ENCODE data around the gene FGFR4. TPM values are rescaled to one million over a fixed set of nuclear protein-coding genes. Genes with fewer than 3 reads are reported as not detected.

FGFR4 gene
- polyA plus RNA-seq, 1 experiment: 5.8 TPM

GRCh38 chr5:177083357-177083756 lies 3.4 kb upstream of the FGFR4 start:
- no peaks in the 10 kb centered on the region for H3K9me3 ChIP-seq (ENCODE audit: control insufficient read depth, insufficient read depth, low read length)
- H3K27me3 ChIP-seq (ENCODE audit: control insufficient read depth, insufficient read depth, low read length): peaks cover 13% of the 10 kb centered on the region
- CTCF ChIA-PET: interaction anchor here (1.2 to 6.4 kb wide), 3 partner anchors 11 to 423 kb away, joined by 3 to 81 read pairs (median 5); no protein-coding TSS in a partner anchor
- TF ChIP-seq CTCF (IDR thresholded peaks at IDR 0.05; ENCODE audit: low read depth, low read length): no peak
- H3K27ac ChIP-seq (ENCODE audit: low read depth, low read length): no peak overlapping the region
- POLR2A ChIA-PET: interaction anchor here (0.8 kb wide), 1 partner anchor 15 kb away, joined by 3 read pairs; no protein-coding TSS in a partner anchor
- H3K4me3 ChIP-seq (ENCODE audit: low read depth, low read length): no peak overlapping the region
- DNase-seq (ENCODE audit: low read depth, low spot score): no peak

DNA sequence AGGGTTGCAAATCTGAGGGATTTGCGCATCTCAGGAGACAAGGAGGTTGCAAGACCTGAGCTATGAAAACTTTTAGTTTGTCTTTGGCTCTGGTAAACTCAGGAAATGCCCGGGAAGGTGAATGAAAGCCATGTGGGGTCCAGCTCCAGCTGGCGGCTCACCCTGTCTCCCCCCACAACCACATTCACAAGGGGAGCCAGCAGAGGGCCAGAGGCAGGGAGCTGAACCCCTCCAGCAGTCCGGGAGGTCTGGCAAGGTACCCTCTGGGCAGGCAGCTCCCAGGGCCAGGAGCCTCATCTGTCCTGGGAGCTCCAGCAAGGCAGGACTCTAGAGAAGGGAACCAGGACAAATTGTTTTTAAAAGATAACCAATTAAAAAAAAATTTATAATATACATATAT lies 2.5 kb upstream of the FGFR4 start:
- Histone ChIP-seq H3K27ac (ENCODE audit: low read depth, low read length) (no peak overlapping the region), H3K4me3 (ENCODE audit: low read depth, low read length) (no peak overlapping the region), H3K9me3 (ENCODE audit: control insufficient read depth, insufficient read depth, low read length) (no peaks in the 10 kb centered on the region), H3K27me3 (ENCODE audit: control insufficient read depth, insufficient read depth, low read length) (peaks cover 15% of the 10 kb centered on the region)
- ChIA-PET POLR2A (interaction anchor here (0.8 kb wide), 1 partner anchor 14 kb away, joined by 3 read pairs; no protein-coding TSS in a partner anchor), CTCF (interaction anchor here (1.2 to 6.4 kb wide), 3 partner anchors 12 to 424 kb away, joined by 3 to 81 read pairs (median 3); no protein-coding TSS in a partner anchor)
- DNase-seq (ENCODE audit: low read depth, low spot score): no peak
- TF ChIP-seq CTCF (IDR thresholded peaks at IDR 0.05; ENCODE audit: low read depth, low read length): no peak

DNA sequence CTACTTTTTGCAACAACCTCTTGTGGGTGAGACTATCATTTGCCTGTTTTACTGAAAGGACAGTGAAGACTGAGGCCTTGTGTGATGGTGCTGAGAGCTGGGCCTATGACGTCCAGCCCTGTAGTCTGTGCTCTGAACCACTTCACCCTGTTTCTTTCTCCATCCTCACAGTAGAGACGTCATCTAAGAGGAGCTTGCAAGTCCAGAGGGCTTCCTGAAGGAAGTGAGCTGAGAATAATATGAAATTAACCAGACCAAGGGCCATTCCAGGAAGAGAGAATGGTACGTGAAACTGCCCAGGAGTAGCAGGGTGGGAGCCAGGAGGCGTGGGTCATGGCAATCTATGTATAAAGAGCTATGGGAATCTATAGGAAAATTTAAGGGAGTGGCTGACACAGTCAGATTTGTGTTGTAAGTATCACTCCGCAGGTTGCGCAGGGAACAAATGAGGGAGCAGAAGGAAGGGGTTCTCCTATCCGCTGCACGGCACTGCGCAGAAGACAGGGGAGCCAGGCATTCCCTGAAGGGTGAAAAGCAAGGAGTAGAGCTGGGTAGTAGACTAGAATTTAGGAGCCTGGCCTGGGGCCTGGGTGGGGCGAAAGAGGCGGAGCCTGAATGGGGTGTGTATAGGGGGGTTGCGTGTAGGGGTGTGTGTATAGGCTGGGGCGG lies 596 bp upstream of the FGFR4 start:
- CTCF ChIA-PET: interaction anchor here (0.6 to 6.4 kb wide), 10 partner anchors 12 to 425 kb away, joined by 3 to 81 read pairs (median 4); no protein-coding TSS in a partner anchor
- no peak for TF ChIP-seq CTCF (IDR thresholded peaks at IDR 0.05; ENCODE audit: low read depth, low read length)
- H3K27ac ChIP-seq (ENCODE audit: low read depth, low read length): no peak overlapping the region
- no peaks in the 10 kb centered on the region for H3K9me3 ChIP-seq (ENCODE audit: control insufficient read depth, insufficient read depth, low read length)
- peaks cover 15% of the 10 kb centered on the region for H3K27me3 ChIP-seq (ENCODE audit: control insufficient read depth, insufficient read depth, low read length)
- POLR2A ChIA-PET: interaction anchor here (0.9 to 1.0 kb wide), 2 partner anchors 9 to 12 kb away, joined by 4 to 5 read pairs; no protein-coding TSS in a partner anchor
- no peak for DNase-seq (ENCODE audit: low read depth, low spot score)
- H3K4me3 ChIP-seq (ENCODE audit: low read depth, low read length): no peak overlapping the region

GRCh38 chr5:177087398-177088005 lies 787 bp downstream of the FGFR4 start:
- no peak overlapping the region for H3K27ac ChIP-seq (ENCODE audit: low read depth, low read length)
- no peak for TF ChIP-seq CTCF (IDR thresholded peaks at IDR 0.05; ENCODE audit: low read depth, low read length)
- POLR2A ChIA-PET: no interaction called here
- peak overlapping the region; percentile 56 for H3K4me3 ChIP-seq (ENCODE audit: low read depth, low read length)
- CTCF ChIA-PET: interaction anchor here (1.2 to 6.4 kb wide), 6 partner anchors 10 to 74 kb away, joined by 3 to 81 read pairs (median 8); no protein-coding TSS in a partner anchor
- H3K27me3 ChIP-seq (ENCODE audit: control insufficient read depth, insufficient read depth, low read length): peaks cover 15% of the 10 kb centered on the region
- H3K9me3 ChIP-seq (ENCODE audit: control insufficient read depth, insufficient read depth, low read length): no peaks in the 10 kb centered on the region
- no peak for DNase-seq (ENCODE audit: low read depth, low spot score)

DNA sequence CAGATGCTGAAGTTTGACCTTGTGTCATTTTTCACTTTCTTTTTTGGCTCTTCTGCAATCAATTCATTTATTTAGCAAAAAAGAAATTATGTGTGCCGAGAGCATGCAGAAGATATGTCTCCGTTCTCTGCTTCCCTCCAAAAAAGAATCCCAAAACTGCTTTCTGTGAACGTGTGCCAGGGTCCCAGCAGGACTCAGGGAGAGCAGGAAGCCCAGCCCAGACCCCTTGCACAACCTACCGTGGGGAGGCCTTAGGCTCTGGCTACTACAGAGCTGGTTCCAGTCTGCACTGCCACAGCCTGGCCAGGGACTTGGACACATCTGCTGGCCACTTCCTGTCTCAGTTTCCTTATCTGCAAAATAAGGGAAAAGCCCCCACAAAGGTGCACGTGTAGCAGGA lies 2.4 kb downstream of the FGFR4 start:
- Histone ChIP-seq H3K9me3 (ENCODE audit: control insufficient read depth, insufficient read depth, low read length) (no peaks in the 10 kb centered on the region), H3K27me3 (ENCODE audit: control insufficient read depth, insufficient read depth, low read length) (peaks cover 13% of the 10 kb centered on the region), H3K4me3 (ENCODE audit: low read depth, low read length) (no peak overlapping the region), H3K27ac (ENCODE audit: low read depth, low read length) (no peak overlapping the region)
- CTCF ChIA-PET: interaction anchor here (0.9 to 1.1 kb wide), 4 partner anchors 18 to 24 kb away, joined by 3 to 5 read pairs (median 3); no protein-coding TSS in a partner anchor
- no peak for TF ChIP-seq CTCF (IDR thresholded peaks at IDR 0.05; ENCODE audit: low read depth, low read length)
- DNase-seq (ENCODE audit: low read depth, low spot score): no peak
- POLR2A ChIA-PET: no interaction called here
